CMK (cell line): ENCODE data around the gene RNF44.
"Not testable (repeated sequence)": the region's sequence is repeated elsewhere in the genome, so short reads cannot be mapped to it uniquely, and the experiment has no call there.

ENCODE experiments used
- DNase-seq: peaks from one replicate; pipeline ENCODE4 v3.0.0-alpha.2; 2010; ENCODE audit warnings: low read depth

Gene RNF44

GRCh38 chr5:176550937-176551336, 13.7 kb upstream of the RNF44 start:
- not testable (repeated sequence) for DNase-seq

- DNase-seq = no peak
These were observed 13.2 kb upstream of the RNF44 start for GRCh38 chr5:176550275-176550831.

GRCh38 chr5:176549871-176550270, 12.7 kb upstream of the RNF44 start:
- DNase-seq = no peak

GRCh38 chr5:176548967-176549444, 11.8 kb upstream of the RNF44 start, which contains the start of gene CDHR2:
Gene CDHR2, plus strand, starts transcription at chr5:176549342. Its CDS starts 16,011 bp downstream, at chr5:176565353.
- no peak for DNase-seq

- DNase-seq = no peak
These were observed 10.6 kb upstream of the RNF44 start for GRCh38 chr5:176547802-176548201.

GRCh38 chr5:176545737-176546509, 8.7 kb upstream of the RNF44 start:
- DNase-seq = no peak

- DNase-seq = no peak
These were observed 8.2 kb upstream of the RNF44 start for GRCh38 chr5:176545388-176545736.

- no peak for DNase-seq
These were observed 6.4 kb upstream of the RNF44 start for GRCh38 chr5:176543428-176544182.

- DNase-seq = no peak
These were observed 5.6 kb upstream of the RNF44 start for GRCh38 chr5:176542596-176543427.

- no peak for DNase-seq
These were observed 5.0 kb upstream of the RNF44 start for GRCh38 chr5:176542135-176542595.

- peak; percentile 73 for DNase-seq
These were observed 4.3 kb upstream of the RNF44 start for GRCh38 chr5:176541338-176542134.

GRCh38 chr5:176540956-176541337, 3.7 kb upstream of the RNF44 start:
- DNase-seq = no peak

- no peak for DNase-seq
These were observed 3.3 kb upstream of the RNF44 start for GRCh38 chr5:176540476-176540899.

- DNase-seq = no peak
These were observed 1.8 kb upstream of the RNF44 start for GRCh38 chr5:176538989-176539384.

- no peak for DNase-seq
These were observed 1.2 kb upstream of the RNF44 start for GRCh38 chr5:176538230-176538988.

GRCh38 chr5:176537554-176538229, 490 bp upstream of the RNF44 start:
- DNase-seq = peak; percentile 96

- peak; percentile 83 for DNase-seq
These were observed 885 bp downstream of the RNF44 start for GRCh38 chr5:176536132-176536901.

- DNase-seq = no peak
These were observed 1.5 kb downstream of the RNF44 start for GRCh38 chr5:176535664-176536131.
